Mucosa of stomach (tissue), 1 donor: ENCODE data around the gene PAK5.
"Not testable (repeated sequence)": the region's sequence is repeated elsewhere in the genome, so short reads cannot be mapped to it uniquely, and the experiment has no call there.

Source experiments
- H3K27me3 ChIP-seq: one replicate; pipeline ENCODE4 v1.7.0; 2013; ENCODE audit warnings: mild to moderate bottlenecking, low read length; ENCODE audit not compliant: control insufficient read depth, insufficient read depth
- H3K36me3 ChIP-seq: one replicate; pipeline ENCODE4 v1.7.0; 2013; ENCODE audit warnings: low read length; ENCODE audit not compliant: control insufficient read depth, insufficient read depth
- H3K4me1 ChIP-seq: one replicate; pipeline ENCODE4 v1.7.0; 2013; ENCODE audit warnings: mild to moderate bottlenecking, low read length; ENCODE audit not compliant: control insufficient read depth, insufficient read depth
- H3K4me3 ChIP-seq: one replicate; pipeline ENCODE4 v1.7.0; 2013; ENCODE audit warnings: low read length
- H3K9ac ChIP-seq: one replicate; pipeline ENCODE4 v1.7.0; 2013; ENCODE audit warnings: mild to moderate bottlenecking, low read length, moderate library complexity
- H3K9me3 ChIP-seq: one replicate; pipeline ENCODE4 v1.7.0; 2013; ENCODE audit warnings: mild to moderate bottlenecking, low read length, moderate library complexity; ENCODE audit not compliant: control insufficient read depth
- donor health status: Pancreatic carcinoma.

The PAK5 gene

DNA sequence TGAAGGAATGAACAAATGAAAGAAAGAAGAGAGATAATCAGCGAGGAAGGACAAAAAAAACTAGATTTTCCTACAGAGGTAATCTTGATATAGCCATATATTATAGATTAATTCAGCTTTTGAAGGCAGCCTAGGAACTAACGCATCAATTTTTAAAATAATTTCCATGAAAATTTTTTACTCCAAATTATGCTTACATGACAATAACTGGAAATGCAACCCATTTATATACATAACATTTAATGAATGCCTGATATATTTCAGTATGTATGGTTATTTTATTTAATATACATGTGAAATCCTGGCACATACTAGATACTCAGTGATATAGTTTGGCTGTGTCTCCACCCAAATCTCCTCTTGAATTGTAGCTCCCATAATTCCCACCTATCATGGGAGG, 166.8 kb downstream of the PAK5 start:
- no peaks in the 10 kb centered on the region for H3K4me1 ChIP-seq
- H3K4me3 ChIP-seq = no peak overlapping the region
- H3K9me3 ChIP-seq = no peaks in the 10 kb centered on the region
- H3K9ac ChIP-seq = no peak overlapping the region
- no peaks in the 10 kb centered on the region for H3K36me3 ChIP-seq
- no peaks in the 10 kb centered on the region for H3K27me3 ChIP-seq

DNA sequence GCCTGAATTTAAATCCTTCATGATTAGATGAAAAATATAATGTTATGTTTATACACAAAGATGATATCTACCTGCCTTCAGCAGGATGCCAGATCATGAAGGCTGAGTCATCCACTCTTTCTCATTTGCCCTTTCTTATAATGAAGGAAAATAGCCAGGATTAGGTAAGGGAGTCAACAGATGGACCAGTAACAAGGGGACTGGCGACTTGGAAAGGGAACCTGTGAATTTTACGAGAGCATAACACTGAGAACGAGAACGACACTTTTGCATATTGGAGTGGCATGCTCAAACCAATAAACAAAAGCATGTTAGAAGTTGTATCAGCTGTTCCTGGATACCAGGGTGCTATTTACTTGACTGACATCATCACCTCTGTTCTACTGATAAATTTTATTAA, 170.5 kb downstream of the PAK5 start:
- no peak overlapping the region for H3K9ac ChIP-seq
- H3K36me3 ChIP-seq = no peaks in the 10 kb centered on the region
- H3K9me3 ChIP-seq = no peaks in the 10 kb centered on the region
- no peaks in the 10 kb centered on the region for H3K27me3 ChIP-seq
- no peaks in the 10 kb centered on the region for H3K4me1 ChIP-seq
- H3K4me3 ChIP-seq = no peak overlapping the region

DNA sequence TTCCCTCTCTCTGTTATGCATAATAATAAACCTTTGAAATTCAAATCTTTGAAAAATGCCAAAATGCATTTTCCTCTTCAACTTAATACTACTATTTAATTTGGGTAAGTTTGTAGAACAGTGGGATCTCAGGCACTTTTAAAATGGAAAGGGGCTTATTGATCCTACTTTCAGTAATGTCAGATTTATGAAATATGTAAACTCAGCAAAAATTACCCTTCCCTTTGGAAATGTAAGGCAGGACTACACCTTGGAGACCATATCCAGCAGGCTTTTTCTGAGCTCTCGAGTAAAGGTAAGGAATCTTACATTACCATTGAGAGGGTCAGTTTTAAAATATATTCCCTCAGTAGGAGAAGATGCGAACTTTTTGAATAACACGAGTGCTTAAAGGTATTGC, 175.5 kb downstream of the PAK5 start:
- no peak overlapping the region for H3K9ac ChIP-seq
- no peaks in the 10 kb centered on the region for H3K36me3 ChIP-seq
- no peaks in the 10 kb centered on the region for H3K27me3 ChIP-seq
- H3K4me1 ChIP-seq = no peaks in the 10 kb centered on the region
- H3K9me3 ChIP-seq = no peaks in the 10 kb centered on the region
- H3K4me3 ChIP-seq = no peak overlapping the region

DNA sequence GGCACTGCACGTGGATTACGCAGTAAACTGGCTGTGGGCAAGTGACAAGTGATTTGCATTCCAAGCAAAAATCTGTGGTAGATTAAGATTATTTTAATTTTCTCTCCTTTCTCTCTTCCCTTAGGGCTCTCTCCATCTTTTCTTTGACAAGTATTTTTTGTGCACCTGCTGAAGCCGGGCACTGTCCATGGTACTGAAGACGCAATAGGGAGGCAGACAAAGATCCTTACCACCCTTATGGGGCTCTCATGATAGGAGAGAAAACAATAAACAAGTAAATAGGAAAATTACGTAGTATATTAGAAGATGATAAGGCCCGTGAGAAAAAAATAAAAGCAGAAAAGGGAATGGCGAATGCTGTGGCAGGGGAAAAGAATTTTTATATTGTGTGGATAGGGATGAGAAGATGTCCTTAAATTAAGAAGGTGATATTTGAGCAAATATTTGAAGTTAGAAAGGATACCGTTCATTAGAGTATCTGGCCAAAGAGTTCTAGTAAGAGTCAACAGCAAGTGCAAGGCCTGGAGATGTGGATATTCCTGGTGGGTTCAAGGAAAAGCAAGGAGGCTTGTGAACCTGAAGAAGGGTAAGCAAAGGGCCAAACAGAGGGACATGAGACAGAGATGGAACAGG, 178.5 kb downstream of the PAK5 start:
- no peak overlapping the region for H3K4me3 ChIP-seq
- H3K36me3 ChIP-seq = no peaks in the 10 kb centered on the region
- H3K27me3 ChIP-seq = no peaks in the 10 kb centered on the region
- no peaks in the 10 kb centered on the region for H3K4me1 ChIP-seq
- no peak overlapping the region for H3K9ac ChIP-seq
- H3K9me3 ChIP-seq = no peaks in the 10 kb centered on the region

DNA sequence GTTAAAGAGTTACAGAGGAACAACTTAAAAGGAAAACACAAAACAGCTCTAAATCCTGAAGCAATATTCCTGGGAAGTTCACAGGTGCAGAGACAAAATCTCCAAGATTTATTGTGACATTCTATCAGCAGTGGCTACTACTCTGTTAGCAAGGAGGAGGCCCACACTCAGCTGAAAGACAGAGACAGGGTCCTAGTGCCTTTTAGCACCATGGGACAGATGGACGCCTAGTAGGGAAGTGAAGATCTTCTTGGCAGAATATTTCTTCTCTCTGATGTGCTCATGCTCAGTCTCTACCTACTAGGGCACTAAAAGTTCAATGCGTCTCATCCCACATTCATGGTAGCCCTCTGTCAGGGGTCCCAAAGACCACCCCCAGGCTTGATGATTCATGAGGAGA, 191.1 kb downstream of the PAK5 start:
- no peaks in the 10 kb centered on the region for H3K9me3 ChIP-seq

DNA sequence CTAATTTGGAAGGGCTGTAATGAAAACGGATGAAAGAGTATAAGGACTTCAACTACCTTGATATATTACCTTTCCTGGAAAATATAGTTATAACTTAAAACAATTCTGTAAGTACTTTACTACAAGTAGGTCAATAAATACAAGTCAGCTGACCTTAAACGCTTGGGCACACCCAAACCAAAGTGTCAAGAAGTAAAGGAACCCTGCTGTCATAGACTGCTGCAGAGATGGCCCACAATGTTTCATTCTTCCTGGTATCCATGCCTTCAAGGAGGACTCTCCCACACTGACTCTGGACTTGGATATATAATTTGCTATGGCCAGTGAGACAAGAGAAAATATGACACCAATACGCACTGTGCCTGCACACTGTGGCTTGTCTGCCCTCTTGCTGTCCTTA, 192.5 kb downstream of the PAK5 start:
- Histone ChIP-seq H3K9me3 (no peaks in the 10 kb centered on the region), H3K4me3 (no peak overlapping the region), H3K9ac (no peak overlapping the region), H3K27me3 (no peaks in the 10 kb centered on the region), H3K4me1 (no peaks in the 10 kb centered on the region), H3K36me3 (no peaks in the 10 kb centered on the region)

More for the DNA sequence above, 191.1 kb downstream of the PAK5 start:
- no peak overlapping the region for H3K4me3 ChIP-seq
- no peak overlapping the region for H3K9ac ChIP-seq
- no peaks in the 10 kb centered on the region for H3K4me1 ChIP-seq
- no peaks in the 10 kb centered on the region for H3K27me3 ChIP-seq
- no peaks in the 10 kb centered on the region for H3K36me3 ChIP-seq

DNA sequence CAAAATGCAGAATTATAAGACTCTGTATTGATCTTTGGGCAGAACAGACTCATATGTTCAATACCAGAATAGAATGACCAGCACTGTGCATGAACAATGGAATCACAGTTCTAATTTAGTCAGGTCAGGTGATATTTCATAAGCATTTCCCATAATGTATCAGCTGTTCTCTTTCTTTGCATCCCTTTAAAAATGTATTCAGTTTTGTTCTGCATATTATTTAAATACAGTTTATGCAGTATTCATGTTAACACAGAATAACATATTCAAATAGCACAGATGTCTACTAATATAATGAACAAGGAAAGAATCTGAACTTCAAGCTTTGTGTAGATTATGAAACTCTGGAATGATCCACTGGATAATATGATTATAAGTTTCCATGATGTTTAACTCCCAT, 196.0 kb downstream of the PAK5 start:
- H3K4me1 ChIP-seq = no peaks in the 10 kb centered on the region
- H3K36me3 ChIP-seq = no peaks in the 10 kb centered on the region
- no peak overlapping the region for H3K4me3 ChIP-seq
- no peaks in the 10 kb centered on the region for H3K9me3 ChIP-seq
- no peak overlapping the region for H3K9ac ChIP-seq
- no peaks in the 10 kb centered on the region for H3K27me3 ChIP-seq

DNA sequence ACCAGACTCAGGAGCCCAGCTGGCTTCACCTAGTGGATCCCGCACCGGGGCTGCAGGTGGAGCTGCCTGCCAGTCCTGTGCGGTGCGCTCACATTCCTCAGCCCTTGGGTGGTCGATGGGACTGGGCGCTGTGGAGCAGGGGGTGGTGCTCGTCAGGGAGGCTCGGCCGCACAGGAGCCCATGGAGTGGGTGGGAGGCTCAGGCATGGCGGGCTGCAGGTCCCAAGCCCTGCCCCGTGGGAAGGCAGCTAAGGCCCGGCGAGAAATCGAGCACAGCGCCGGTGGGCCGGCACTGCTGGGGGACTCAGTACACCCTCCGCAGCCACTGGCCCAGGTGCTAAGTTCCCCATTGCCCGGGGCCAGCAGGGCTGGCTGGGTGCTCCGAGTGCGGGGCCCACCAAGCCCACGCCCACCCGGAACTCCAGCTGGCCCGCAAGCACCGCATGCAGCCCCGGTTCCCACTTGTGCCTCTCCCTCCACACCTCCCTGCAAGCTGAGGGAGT, 197.3 kb downstream of the PAK5 start:
- not testable (repeated sequence) for H3K4me1 ChIP-seq, H3K4me3 ChIP-seq, H3K36me3 ChIP-seq, H3K9me3 ChIP-seq, H3K9ac ChIP-seq, H3K27me3 ChIP-seq

DNA sequence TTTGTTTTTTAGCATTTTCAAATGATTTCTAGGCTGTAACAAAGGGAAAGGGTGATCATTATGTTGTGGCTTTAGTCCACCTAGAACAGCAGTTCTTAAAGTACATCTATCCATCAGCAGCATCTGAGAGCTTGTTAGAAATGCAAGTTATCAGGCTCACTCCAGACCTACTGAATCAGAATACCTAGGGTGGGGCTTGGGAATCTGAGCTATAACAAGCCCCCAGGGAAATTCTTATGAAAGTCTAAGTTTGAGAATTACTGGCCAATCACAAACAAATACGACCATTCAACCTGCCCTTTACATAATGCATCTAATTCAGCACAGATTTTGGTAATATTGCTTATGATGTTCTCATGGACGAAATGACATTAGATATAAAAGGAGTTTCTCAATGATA, 201.0 kb downstream of the PAK5 start:
- Histone ChIP-seq H3K9ac (no peak overlapping the region), H3K9me3 (no peaks in the 10 kb centered on the region)

DNA sequence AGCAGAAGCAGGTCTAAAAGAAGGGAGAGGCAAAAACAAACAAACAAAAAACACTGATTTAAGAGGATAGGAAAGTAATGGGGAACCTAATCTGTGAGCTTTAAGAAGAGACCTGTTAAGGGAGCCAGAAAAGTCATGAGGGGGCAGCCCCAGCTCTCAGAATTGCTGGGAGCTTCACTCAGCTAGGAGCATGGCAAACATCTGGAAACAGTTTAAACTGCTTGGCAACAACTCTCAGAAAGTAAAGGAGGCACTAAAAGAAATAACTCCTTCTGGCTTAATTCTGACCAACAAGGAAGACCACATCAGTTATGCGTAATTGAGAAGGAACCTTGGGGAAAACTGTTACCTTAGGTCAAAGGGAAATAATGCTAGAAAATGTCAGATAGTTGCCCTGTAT, 203.1 kb downstream of the PAK5 start:
- H3K36me3 ChIP-seq = no peaks in the 10 kb centered on the region
- H3K4me1 ChIP-seq = no peaks in the 10 kb centered on the region
- no peaks in the 10 kb centered on the region for H3K9me3 ChIP-seq
- no peak overlapping the region for H3K4me3 ChIP-seq
- H3K27me3 ChIP-seq = no peaks in the 10 kb centered on the region
- H3K9ac ChIP-seq = no peak overlapping the region

More for the DNA sequence above, 201.0 kb downstream of the PAK5 start:
- Histone ChIP-seq H3K27me3 (no peaks in the 10 kb centered on the region), H3K4me3 (no peak overlapping the region), H3K36me3 (no peaks in the 10 kb centered on the region), H3K4me1 (no peaks in the 10 kb centered on the region)

DNA sequence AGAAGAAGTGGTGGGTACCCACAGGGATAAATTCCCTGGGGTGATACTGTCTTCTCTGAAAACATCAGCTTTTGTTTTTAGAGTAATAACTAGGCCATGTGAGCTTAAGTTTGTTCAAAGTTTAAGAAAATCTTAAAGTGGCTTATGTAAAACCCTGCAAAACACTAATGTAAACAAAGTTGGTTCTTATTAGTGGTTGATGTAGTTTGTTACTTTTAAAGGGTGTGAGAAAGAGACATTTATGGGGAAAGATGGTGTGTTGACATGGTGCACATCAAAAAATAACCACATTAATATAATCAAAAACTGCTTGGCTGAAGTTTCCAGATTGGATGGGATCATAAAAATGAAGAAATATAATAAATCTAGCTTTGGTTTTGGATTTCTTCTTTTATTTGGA, 204.5 kb downstream of the PAK5 start:
- no peaks in the 10 kb centered on the region for H3K27me3 ChIP-seq
- H3K9me3 ChIP-seq = no peaks in the 10 kb centered on the region
- no peak overlapping the region for H3K4me3 ChIP-seq
- no peaks in the 10 kb centered on the region for H3K4me1 ChIP-seq
- no peaks in the 10 kb centered on the region for H3K36me3 ChIP-seq
- no peak overlapping the region for H3K9ac ChIP-seq

DNA sequence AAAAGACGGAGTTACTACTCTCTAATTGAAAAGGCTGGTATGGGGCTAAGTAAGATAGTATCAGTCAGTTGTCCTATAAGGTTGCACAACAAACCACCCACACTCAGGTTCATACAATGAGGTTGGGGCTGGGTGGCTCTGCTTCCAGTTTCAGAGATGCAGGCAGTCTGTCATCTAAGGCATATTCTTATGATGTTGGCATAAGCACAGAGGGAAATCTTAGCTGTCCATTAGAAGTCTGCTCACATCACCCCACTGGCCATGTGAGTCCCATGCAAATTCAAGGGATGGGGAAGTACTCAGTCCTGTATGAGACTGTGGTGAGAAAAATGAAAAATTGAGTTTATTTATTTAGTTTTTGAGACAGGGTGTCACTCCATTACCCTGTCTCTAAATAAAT, 205.9 kb downstream of the PAK5 start:
- H3K36me3 ChIP-seq = no peaks in the 10 kb centered on the region
- no peaks in the 10 kb centered on the region for H3K27me3 ChIP-seq
- no peaks in the 10 kb centered on the region for H3K9me3 ChIP-seq
- no peaks in the 10 kb centered on the region for H3K4me1 ChIP-seq
- H3K9ac ChIP-seq = no peak overlapping the region
- H3K4me3 ChIP-seq = no peak overlapping the region

DNA sequence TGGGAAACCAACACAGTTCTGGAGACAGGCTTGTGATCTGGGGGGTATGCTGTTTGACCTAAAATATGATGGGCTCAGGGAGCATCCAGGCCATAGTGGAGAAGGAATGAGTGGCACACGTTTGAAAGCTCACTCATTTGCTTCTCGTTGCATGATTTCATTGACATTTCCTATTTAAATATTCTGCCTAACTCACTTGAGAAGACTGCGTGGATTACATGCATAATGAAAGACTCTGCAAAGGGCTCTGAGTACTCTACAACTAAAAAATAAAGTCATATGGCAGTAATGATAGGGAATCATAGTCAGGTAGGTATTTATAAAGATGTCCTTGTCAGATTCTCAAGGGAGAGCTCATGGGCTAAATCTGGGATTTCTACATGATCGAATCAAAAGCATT, 206.6 kb downstream of the PAK5 start:
- H3K9ac ChIP-seq = no peak overlapping the region
- no peak overlapping the region for H3K4me3 ChIP-seq
- H3K36me3 ChIP-seq = no peaks in the 10 kb centered on the region
- peaks cover 1% of the 10 kb centered on the region for H3K4me1 ChIP-seq
- no peaks in the 10 kb centered on the region for H3K27me3 ChIP-seq
- H3K9me3 ChIP-seq = no peaks in the 10 kb centered on the region
